SJSA1 (cell line): Measurements from ENCODE around the gene MEAK7. TPM values are rescaled to one million over a fixed set of nuclear protein-coding genes. Genes with fewer than 3 reads are reported as not detected.
A peak's percentile ranks its signal among the peaks of the same experiment; 100 is the strongest.

ENCODE experiments used
- DNase-seq, 2 experiments: peaks; one replicate each; pipeline ENCODE4 v3.0.0-alpha.2; 2015 to 2020; ENCODE audit warnings: low spot score in 2 of 2, low read depth in 1 of 2
- H3K27ac ChIP-seq: fragments of 250-450 bp; sonication (Bioruptor Pico); 2 replicates; pipeline ENCODE4 v1.5.1; 2020; ENCODE audit warnings: mild to moderate bottlenecking, moderate library complexity
- H3K27me3 ChIP-seq: fragments of 250-450 bp; sonication (Bioruptor Pico); replicated peaks from 2 replicates; pipeline ENCODE4 v1.5.1; 2020; ENCODE audit warnings: mild to moderate bottlenecking, moderate library complexity
- H3K36me3 ChIP-seq: fragments of 250-450 bp; sonication (Bioruptor Pico); 2 replicates; pipeline ENCODE4 v1.5.1; 2020; ENCODE audit warnings: mild to moderate bottlenecking
- H3K4me1 ChIP-seq: fragments of 250-450 bp; sonication (Bioruptor Pico); replicated peaks from 2 replicates; pipeline ENCODE4 v1.6.1; 2021; ENCODE audit warnings: mild to moderate bottlenecking
- H3K4me3 ChIP-seq: fragments of 250-450 bp; sonication (Bioruptor Pico); 2 replicates; pipeline ENCODE4 v1.5.1; 2020; ENCODE audit warnings: mild to moderate bottlenecking
- H3K9me3 ChIP-seq: fragments of 250-450 bp; sonication (Bioruptor Pico); replicated peaks from 2 replicates; pipeline ENCODE4 v1.5.1; 2020; ENCODE audit warnings: mild to moderate bottlenecking
- total RNA-seq: library from RNA; depleted of rRNA; stranded (reverse); fragments of >200 nt; shearing (Covaris generic); gene quantifications from 2 replicates; pipeline ENCODE4 v1.2.3, GENCODE V29; 2014

MEAK7 gene
- total RNA-seq, 1 experiment from 2014 or later: 8.2 TPM

GRCh38 chr16:84500531-84500930, 3.9 kb downstream of the MEAK7 start:
- H3K4me3 ChIP-seq: no peak overlapping the region
- peaks cover 47% of the 10 kb centered on the region for H3K36me3 ChIP-seq
- H3K9me3 ChIP-seq: no peaks in the 10 kb centered on the region
- H3K27ac ChIP-seq: no peak overlapping the region
- H3K4me1 ChIP-seq: peaks cover 61% of the 10 kb centered on the region
- DNase-seq: peak in 1 of 2 experiments; percentile 31
- H3K27me3 ChIP-seq: no peaks in the 10 kb centered on the region

GRCh38 chr16:84499638-84500037, 4.8 kb downstream of the MEAK7 start:
- Histone ChIP-seq H3K9me3 (no peaks in the 10 kb centered on the region), H3K27ac (no peak overlapping the region), H3K36me3 (peaks cover 56% of the 10 kb centered on the region), H3K4me1 (peaks cover 52% of the 10 kb centered on the region), H3K27me3 (no peaks in the 10 kb centered on the region), H3K4me3 (no peak overlapping the region)
- no peak for DNase-seq

- Histone ChIP-seq H3K4me1 (peaks cover 51% of the 10 kb centered on the region), H3K9me3 (no peaks in the 10 kb centered on the region), H3K27ac (no peak overlapping the region), H3K27me3 (no peaks in the 10 kb centered on the region), H3K4me3 (no peak overlapping the region), H3K36me3 (peaks cover 62% of the 10 kb centered on the region)
- DNase-seq: no peak
Measured at GRCh38 chr16:84498859-84499620, 5.4 kb downstream of the MEAK7 start.

- H3K27ac ChIP-seq: no peak overlapping the region
- H3K36me3 ChIP-seq: peaks cover 70% of the 10 kb centered on the region
- DNase-seq: no peak
- H3K9me3 ChIP-seq: no peaks in the 10 kb centered on the region
- no peaks in the 10 kb centered on the region for H3K27me3 ChIP-seq
- H3K4me1 ChIP-seq: peaks cover 43% of the 10 kb centered on the region
- no peak overlapping the region for H3K4me3 ChIP-seq
Measured at GRCh38 chr16:84498223-84498610, 6.2 kb downstream of the MEAK7 start.

GRCh38 chr16:84497418-84498222, 6.8 kb downstream of the MEAK7 start:
- H3K36me3 ChIP-seq: peaks cover 76% of the 10 kb centered on the region
- H3K9me3 ChIP-seq: no peaks in the 10 kb centered on the region
- H3K27me3 ChIP-seq: no peaks in the 10 kb centered on the region
- H3K4me3 ChIP-seq: no peak overlapping the region
- peaks cover 37% of the 10 kb centered on the region for H3K4me1 ChIP-seq
- DNase-seq: no peak
- H3K27ac ChIP-seq: no peak overlapping the region

- no peak overlapping the region for H3K27ac ChIP-seq
- no peaks in the 10 kb centered on the region for H3K9me3 ChIP-seq
- H3K4me3 ChIP-seq: no peak overlapping the region
- peaks cover 30% of the 10 kb centered on the region for H3K4me1 ChIP-seq
- no peak for DNase-seq
- H3K27me3 ChIP-seq: no peaks in the 10 kb centered on the region
- H3K36me3 ChIP-seq: peaks cover 76% of the 10 kb centered on the region
Measured at GRCh38 chr16:84496991-84497390, 7.5 kb downstream of the MEAK7 start.

GRCh38 chr16:84495506-84495905, 9.0 kb downstream of the MEAK7 start:
- Histone ChIP-seq H3K27me3 (no peaks in the 10 kb centered on the region), H3K4me1 (peaks cover 16% of the 10 kb centered on the region), H3K9me3 (no peaks in the 10 kb centered on the region), H3K4me3 (no peak overlapping the region), H3K36me3 (peaks cover 75% of the 10 kb centered on the region), H3K27ac (no peak overlapping the region)
- DNase-seq: no peak

- Histone ChIP-seq H3K27ac (no peak overlapping the region), H3K27me3 (no peaks in the 10 kb centered on the region), H3K36me3 (peaks cover 64% of the 10 kb centered on the region), H3K9me3 (no peaks in the 10 kb centered on the region), H3K4me1 (no peaks in the 10 kb centered on the region), H3K4me3 (no peak overlapping the region)
- DNase-seq: no peak
Measured at GRCh38 chr16:84489131-84489530, 15.3 kb downstream of the MEAK7 start.

GRCh38 chr16:84487358-84487757, 17.1 kb downstream of the MEAK7 start:
- peaks cover 66% of the 10 kb centered on the region for H3K36me3 ChIP-seq
- no peak for DNase-seq
- H3K27me3 ChIP-seq: no peaks in the 10 kb centered on the region
- no peak overlapping the region for H3K4me3 ChIP-seq
- H3K4me1 ChIP-seq: no peaks in the 10 kb centered on the region
- no peak overlapping the region for H3K27ac ChIP-seq
- H3K9me3 ChIP-seq: no peaks in the 10 kb centered on the region

GRCh38 chr16:84486551-84487235, 17.8 kb downstream of the MEAK7 start:
- Histone ChIP-seq H3K27ac (no peak overlapping the region), H3K36me3 (peaks cover 66% of the 10 kb centered on the region), H3K4me3 (no peak overlapping the region), H3K27me3 (no peaks in the 10 kb centered on the region), H3K4me1 (no peaks in the 10 kb centered on the region), H3K9me3 (no peaks in the 10 kb centered on the region)
- no peak for DNase-seq

- no peak for DNase-seq
- peaks cover 70% of the 10 kb centered on the region for H3K36me3 ChIP-seq
Measured at GRCh38 chr16:84486126-84486525, 18.3 kb downstream of the MEAK7 start.

GRCh38 chr16:84485255-84486010, 19.0 kb downstream of the MEAK7 start:
- Histone ChIP-seq H3K9me3 (no peaks in the 10 kb centered on the region), H3K4me1 (no peaks in the 10 kb centered on the region), H3K27me3 (no peaks in the 10 kb centered on the region), H3K36me3 (peaks cover 70% of the 10 kb centered on the region), H3K27ac (no peak overlapping the region), H3K4me3 (no peak overlapping the region)
- DNase-seq: peak in 1 of 2 experiments; percentile 28

More at GRCh38 chr16:84486126-84486525, 18.3 kb downstream of the MEAK7 start:
- Histone ChIP-seq H3K4me1 (no peaks in the 10 kb centered on the region), H3K27me3 (no peaks in the 10 kb centered on the region), H3K9me3 (no peaks in the 10 kb centered on the region), H3K4me3 (no peak overlapping the region), H3K27ac (no peak overlapping the region)

GRCh38 chr16:84484579-84485254, 19.7 kb downstream of the MEAK7 start:
- H3K9me3 ChIP-seq: no peaks in the 10 kb centered on the region
- H3K4me1 ChIP-seq: no peaks in the 10 kb centered on the region
- H3K27me3 ChIP-seq: no peaks in the 10 kb centered on the region
- H3K36me3 ChIP-seq: peaks cover 77% of the 10 kb centered on the region
- no peak overlapping the region for H3K4me3 ChIP-seq
- no peak overlapping the region for H3K27ac ChIP-seq
- DNase-seq: peak in 1 of 2 experiments; percentile 62
